GM23248 (cell line): Measurements from ENCODE around the gene HOXD9.

Experiments
- EZH2 ChIP-seq: fragments of 200-600 bp; sonication (generic); IDR thresholded peaks from 2 replicates; pipeline ENCODE4 v1.6.1; 2018; ENCODE audit warnings: antibody characterized with exemption, mild to moderate bottlenecking; ENCODE audit not compliant: insufficient read depth, poor library complexity, severe bottlenecking
- EZH2phosphoT487 ChIP-seq: fragments of 200-600 bp; sonication (generic); IDR thresholded peaks from 2 replicates; pipeline ENCODE4 v1.6.1; 2018; ENCODE audit warnings: antibody characterized with exemption, moderate library complexity, mild to moderate bottlenecking, low read depth; ENCODE audit not compliant: insufficient read depth

GRCh38 chr2:176121190-176122051, 1.1 kb upstream of the HOXD9 start:
- TF ChIP-seq EZH2, result no peak
- no peak for TF ChIP-seq EZH2phosphoT487
